ENCODE measurements around the gene F2R.
"Not testable (repeated sequence)": the region's sequence is repeated elsewhere in the genome, so short reads cannot be mapped to it uniquely, and the experiment has no call there.

The F2R gene

DNA sequence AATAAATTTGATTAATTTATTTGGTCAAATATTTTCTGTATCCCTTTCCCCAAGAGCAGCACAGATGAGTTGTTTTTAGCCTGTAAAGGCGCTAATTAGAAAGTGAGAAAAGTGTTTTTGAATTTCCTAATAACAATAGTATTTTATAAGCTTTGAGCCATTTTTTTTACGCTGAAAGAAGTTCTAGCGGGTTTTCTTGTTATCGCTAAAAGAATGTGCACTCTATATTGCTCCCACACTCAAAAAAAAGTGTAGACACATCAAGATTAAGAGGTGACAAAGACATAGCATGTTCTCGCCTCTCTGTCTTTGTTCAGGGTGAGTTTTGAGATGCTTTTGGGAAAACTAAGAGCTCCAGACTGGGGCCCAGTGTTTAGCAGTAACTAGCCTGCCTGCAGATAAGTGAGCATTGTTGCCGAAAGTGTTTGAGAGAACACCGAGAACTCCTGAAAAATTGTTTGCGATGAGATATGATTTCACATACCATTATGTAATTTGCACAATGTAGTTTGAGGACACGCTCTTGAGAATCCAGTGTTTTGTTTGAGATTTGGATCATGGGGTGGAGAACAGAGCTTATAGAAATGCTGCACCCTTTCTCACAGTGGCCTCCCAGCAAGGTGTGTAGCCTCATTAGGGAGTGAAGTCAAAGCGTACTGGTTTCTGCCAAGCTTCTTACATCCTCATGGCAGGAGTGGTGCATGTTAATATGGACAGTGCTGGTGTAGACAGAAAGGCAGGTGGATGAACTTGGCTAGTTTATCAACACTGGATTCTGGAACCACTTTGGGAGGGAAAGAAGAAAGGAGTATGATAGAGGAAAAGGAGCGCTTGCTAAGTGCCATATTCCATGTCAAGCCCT is 1.5 kb downstream of the F2R start:
- FAIRE-seq (no peak), DNase-seq (ENCODE audit: extremely low spot score, insufficient read length, low read depth) (no peak)

GRCh38 chr5:76718381-76718832 is 2.5 kb downstream of the F2R start:
- DNase-seq (ENCODE audit: extremely low spot score, insufficient read length, low read depth) (no peak), FAIRE-seq (no peak)

GRCh38 chr5:76718880-76719279 is 3.0 kb downstream of the F2R start:
- DNase-seq (ENCODE audit: extremely low spot score, insufficient read length, low read depth) (no peak), FAIRE-seq (no peak)

DNA sequence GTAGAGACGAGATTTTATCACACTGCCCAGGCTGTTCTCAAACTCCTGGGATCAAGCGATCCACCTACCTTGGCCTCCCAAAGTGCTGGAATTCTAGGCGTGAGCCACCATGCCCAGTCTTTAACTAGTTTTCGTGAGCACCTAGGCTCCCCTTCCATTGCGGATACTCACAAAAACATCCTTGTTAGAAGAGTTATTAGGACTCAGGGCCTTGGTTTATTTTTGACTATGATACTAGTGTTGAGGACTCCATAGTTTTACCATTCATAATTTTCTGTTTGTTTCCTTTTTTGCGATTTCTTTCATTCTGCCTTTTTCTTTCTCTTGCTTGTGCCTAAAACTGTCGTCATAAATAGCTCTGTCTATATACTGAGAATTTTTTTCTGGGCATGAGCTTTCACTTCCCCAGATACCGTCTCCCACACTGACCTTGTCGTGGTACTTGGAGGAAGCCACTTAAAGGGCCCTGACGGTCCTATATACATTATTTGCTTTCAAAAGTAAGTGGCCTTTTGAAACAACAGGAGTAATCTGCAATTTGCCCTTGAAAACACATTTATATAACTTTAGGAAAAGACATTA is 5.2 kb downstream of the F2R start:
- FAIRE-seq: peak; percentile 74
- no peak for DNase-seq (ENCODE audit: extremely low spot score, insufficient read length, low read depth)

- DNase-seq (ENCODE audit: extremely low spot score, insufficient read length, low read depth): no peak
- FAIRE-seq: no peak
Measured at GRCh38 chr5:76723266-76723665, 7.3 kb downstream of the F2R start.

GRCh38 chr5:76723906-76724305 is 8.0 kb downstream of the F2R start:
- DNase-seq (ENCODE audit: extremely low spot score, insufficient read length, low read depth): no peak
- FAIRE-seq: peak; percentile 15

DNA sequence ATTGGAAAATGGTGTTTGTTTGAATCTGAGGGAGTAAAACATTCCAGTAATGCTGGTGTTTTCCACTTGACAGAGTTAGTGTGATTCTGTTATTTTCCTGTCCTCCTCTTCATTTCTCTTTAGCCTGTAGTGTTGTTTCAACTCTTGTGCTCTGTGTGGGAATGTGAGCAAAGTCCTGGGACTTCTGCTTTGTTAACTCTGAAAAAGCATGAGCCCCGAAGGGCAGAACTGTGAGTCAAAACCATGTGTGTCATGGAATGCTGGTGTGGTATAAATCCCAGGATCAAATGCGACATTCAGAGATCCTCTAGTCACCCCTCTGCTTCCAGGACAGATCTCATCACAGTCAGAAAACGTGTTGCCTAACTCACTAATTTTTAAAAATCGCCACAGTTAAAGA is 8.9 kb downstream of the F2R start:
- no peak for FAIRE-seq
- no peak for DNase-seq (ENCODE audit: extremely low spot score, insufficient read length, low read depth)

GRCh38 chr5:76728965-76729364 is 13.0 kb downstream of the F2R start:
- no peak for FAIRE-seq
- DNase-seq (ENCODE audit: extremely low spot score, insufficient read length, low read depth): no peak

DNA sequence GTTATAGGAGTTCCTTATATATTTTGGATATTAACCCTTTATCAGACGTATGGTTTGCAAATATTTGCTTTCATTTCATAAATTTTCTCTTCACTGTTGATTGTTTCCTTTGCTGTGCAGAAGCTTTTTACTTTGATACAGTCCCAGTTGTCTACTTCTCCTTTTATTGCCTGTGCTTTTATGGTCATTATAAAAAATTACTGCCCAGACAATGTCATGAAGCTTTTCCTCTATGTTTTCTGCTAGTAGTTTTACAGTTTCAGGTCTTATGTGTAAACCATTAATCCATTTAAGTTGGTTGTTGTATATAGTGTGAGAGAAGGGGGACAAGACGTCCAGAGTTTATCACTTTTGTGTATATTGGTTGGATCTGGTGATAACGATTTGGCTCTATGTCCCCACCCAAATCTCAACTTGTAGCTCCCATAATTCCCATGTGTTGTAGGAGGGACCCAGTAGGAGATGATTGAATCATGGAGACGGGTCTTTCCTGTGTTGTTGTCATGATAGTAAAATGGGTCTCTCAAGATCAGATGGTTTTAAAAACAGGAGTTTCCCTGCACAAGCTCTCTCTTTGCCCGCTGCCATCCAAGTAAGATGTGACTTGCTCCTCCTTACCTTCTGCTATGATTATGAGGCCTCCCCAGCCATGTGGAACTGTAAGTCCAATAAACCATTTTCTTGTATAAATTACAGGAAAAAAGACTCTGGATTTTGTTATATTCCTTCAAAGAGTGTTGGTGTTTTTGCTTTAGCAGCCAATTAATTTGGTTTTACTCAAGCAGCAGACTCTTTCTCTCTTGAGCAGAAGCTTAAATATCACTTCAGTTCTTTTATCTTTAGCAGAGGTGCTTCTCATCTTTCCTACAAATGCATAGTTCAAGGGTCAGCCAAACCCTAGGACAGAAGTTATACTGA is 13.7 kb downstream of the F2R start:
- DNase-seq (ENCODE audit: extremely low spot score, insufficient read length, low read depth) (no peak), FAIRE-seq (no peak)

DNA sequence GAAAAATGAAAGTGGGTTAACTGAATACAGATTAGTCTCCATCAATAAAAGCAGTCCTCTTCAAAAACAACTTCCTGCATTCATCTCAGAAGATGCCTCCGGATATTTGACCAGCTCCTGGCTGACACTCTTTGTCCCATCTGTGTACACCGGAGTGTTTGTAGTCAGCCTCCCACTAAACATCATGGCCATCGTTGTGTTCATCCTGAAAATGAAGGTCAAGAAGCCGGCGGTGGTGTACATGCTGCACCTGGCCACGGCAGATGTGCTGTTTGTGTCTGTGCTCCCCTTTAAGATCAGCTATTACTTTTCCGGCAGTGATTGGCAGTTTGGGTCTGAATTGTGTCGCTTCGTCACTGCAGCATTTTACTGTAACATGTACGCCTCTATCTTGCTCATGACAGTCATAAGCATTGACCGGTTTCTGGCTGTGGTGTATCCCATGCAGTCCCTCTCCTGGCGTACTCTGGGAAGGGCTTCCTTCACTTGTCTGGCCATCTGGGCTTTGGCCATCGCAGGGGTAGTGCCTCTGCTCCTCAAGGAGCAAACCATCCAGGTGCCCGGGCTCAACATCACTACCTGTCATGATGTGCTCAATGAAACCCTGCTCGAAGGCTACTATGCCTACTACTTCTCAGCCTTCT is 16.6 kb downstream of the F2R start:
- no peak for FAIRE-seq
- no peak for DNase-seq (ENCODE audit: extremely low spot score, insufficient read length, low read depth)

GRCh38 chr5:76733049-76733417 is 17.1 kb downstream of the F2R start:
- FAIRE-seq: peak; percentile 89
- peak; percentile 40 for DNase-seq (ENCODE audit: extremely low spot score, insufficient read length, low read depth)

DNA sequence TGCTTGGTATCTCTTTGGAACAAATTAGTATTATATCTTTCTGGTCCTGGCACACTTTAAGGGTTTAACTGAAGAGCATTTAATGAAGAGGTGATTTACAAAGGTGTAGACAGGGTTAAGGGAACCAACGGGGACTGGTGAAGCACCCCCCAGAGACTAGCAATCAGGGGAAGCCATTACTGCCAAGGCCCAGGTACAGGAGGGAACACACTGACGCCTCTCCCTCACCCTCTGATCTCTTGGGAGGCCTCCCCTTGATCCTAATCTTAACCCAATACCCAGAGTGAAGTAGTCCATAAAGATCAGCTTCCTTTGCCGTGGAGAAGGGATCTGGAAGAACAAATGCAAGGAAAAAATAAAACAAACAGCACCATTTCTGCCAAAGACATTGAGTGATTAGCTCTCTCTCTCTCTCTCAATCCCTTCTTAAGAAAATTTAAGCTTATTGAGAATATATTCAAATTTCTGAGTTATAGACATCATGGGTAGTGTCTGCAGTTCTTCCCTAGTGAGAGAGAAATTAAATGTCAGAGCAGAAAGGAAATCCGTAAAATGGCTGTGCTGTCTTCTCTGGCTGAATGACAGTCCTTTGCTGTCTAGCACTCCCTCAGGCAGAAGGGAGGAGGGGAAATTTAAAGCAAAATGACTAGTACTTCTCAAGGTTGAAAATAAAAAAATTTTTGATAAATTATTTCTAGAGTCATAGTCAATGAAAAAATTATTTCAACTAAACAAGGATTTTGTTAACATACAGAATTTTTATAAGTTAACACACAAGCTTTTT is 20.0 kb downstream of the F2R start:
- FAIRE-seq: no peak

DNA sequence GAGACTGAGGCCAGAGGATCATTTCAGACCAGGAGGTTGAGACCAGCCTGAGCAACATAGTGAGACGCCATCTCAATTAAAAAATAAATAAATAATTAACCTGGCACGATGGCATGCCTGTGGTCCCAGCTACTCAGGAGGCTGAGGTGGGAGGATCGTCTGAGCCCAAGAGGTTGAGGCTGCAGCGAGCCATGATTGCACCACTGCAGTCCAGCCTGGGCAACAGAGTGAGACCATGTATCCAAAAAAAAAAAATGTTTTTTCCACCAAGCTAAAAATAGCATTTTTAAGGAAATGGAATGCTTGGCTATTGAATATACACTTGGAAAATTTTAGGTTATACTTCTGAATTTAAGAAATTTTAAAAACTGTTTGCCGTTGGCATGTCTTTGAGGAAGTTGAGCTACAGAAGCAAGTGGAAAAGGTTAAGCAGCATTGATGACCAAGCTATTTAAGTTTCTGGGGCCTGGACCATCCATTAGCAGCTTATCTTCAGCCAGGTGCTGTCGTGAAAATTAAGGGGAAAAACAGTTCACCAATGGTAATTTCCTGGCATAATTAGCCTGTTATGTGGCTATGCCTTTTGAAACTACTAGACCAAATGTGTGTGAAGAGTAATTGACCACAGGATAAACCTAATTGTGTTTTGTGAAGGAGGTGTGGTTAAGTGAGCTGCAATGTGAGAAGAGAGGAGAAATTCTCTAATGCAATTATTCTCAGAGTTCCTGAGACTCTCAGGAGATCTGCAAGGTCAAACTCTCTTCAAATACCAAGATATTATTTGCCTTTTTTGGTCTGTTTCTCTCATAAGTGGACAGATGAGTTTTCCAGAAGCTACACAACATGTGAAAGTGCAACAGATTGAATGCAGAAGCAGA is 21.0 kb downstream of the F2R start:
- FAIRE-seq (peak; percentile 92), DNase-seq (ENCODE audit: extremely low spot score, insufficient read length, low read depth) (no peak)

More for the DNA sequence above, 20.0 kb downstream of the F2R start:
- no peak for DNase-seq (ENCODE audit: extremely low spot score, insufficient read length, low read depth)

DNA sequence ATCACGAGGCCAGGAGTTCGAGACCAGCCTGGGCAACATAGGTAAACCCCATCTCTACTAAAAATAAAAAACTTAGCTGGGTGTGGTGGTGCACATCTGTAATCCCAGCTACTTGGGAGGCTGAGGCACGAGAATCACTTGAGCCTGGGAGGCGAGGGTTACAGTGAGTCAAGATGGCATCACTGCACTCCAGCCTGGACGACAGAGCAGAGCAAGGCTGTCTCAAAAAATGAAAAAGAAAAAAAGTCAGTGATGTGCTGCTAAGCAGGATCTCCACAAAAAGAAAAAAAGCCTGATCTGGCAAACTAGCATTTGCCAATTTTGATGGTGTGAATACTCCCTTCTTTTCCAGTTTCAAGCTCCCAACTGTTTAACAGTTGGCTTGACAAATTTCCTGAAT is 21.9 kb downstream of the F2R start:
- FAIRE-seq: no peak
- no peak for DNase-seq (ENCODE audit: extremely low spot score, insufficient read length, low read depth)

GRCh38 chr5:76741506-76741905 is 25.6 kb downstream of the F2R start:
- FAIRE-seq; DNase-seq (ENCODE audit: extremely low spot score, insufficient read length, low read depth): not testable (repeated sequence)

DNA sequence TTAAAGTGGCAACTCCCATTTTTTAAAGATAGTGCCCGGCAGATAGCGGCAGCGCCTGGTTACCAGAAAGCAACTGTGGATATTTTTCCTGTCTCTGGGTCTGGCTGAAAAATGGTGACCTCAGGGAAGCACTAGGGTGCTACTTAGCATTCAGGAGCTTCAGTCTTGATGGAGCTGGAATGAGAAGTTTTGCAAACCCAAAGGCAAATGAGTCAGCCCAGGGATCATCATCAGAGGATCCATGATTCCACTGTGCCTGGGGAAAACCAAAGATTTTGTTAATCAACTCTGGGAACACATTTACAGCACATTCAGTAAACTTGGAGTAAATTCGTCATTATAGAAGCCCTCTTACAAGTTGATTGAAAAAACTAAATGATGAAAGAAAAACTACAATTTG is 26.7 kb downstream of the F2R start:
- FAIRE-seq (no peak), DNase-seq (ENCODE audit: extremely low spot score, insufficient read length, low read depth) (no peak)

GRCh38 chr5:76744632-76745031 is 28.7 kb downstream of the F2R start:
- DNase-seq (ENCODE audit: extremely low spot score, insufficient read length, low read depth) (no peak), FAIRE-seq (no peak)

DNA sequence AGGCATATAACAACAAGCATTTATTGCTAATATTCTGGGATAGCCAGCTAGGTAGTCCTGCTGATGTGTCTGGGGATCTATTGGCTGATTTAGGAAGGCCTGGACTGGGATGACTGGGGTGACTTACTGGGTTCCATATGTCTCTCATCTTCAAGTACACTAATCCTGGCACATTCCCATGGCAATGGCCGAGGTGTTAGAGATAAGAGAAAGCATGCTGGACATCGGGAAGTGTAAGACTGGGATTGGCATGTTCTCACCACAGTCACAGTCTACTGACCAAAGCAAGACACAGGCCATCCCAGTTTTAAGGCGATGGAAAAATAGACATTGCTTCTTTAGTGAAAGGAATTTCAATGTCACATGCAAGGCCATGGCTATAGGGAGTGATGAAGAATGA is 29.7 kb downstream of the F2R start:
- FAIRE-seq (no peak), DNase-seq (ENCODE audit: extremely low spot score, insufficient read length, low read depth) (no peak)

Measured in GM18507 (cell line).